NB4 (cell line): ENCODE results near the gene ZNF24.

Source experiments
- DNase-seq: peaks from one replicate; pipeline ENCODE4 v3.0.0; 2010; ENCODE audit warnings: low read depth
- H3K4me3 ChIP-seq: one replicate; pipeline ENCODE4 v1.5.1; 2011; ENCODE audit warnings: mild to moderate bottlenecking, low read depth, low read length, moderate library complexity
- CTCF ChIP-seq: IDR thresholded peaks from one replicate; pipeline ENCODE4 v1.5.1; 2012; ENCODE audit warnings: low read depth, low read length
- MAX ChIP-seq: IDR thresholded peaks from 2 replicates; pipeline ENCODE4 v1.6.1; 2011; ENCODE audit warnings: low read depth, low read length
- MYC ChIP-seq: IDR thresholded peaks from 2 replicates; pipeline ENCODE4 v1.6.1; 2011; ENCODE audit warnings: low read depth, low read length
- POLR2A ChIP-seq: IDR thresholded peaks from 2 replicates; pipeline ENCODE4 v1.6.1; 2011; ENCODE audit warnings: mild to moderate bottlenecking; ENCODE audit not compliant: insufficient read length; ENCODE audit errors: extremely low read depth

ZNF24 gene

GRCh38 chr18:35303610-35304009 is 40.6 kb downstream of the ZNF24 start:
- no peak for DNase-seq
- H3K4me3 ChIP-seq, result no peak overlapping the region
- TF ChIP-seq MAX, result no peak
- no peak for TF ChIP-seq POLR2A
- TF ChIP-seq MYC, result no peak
- TF ChIP-seq CTCF, result no peak

DNA sequence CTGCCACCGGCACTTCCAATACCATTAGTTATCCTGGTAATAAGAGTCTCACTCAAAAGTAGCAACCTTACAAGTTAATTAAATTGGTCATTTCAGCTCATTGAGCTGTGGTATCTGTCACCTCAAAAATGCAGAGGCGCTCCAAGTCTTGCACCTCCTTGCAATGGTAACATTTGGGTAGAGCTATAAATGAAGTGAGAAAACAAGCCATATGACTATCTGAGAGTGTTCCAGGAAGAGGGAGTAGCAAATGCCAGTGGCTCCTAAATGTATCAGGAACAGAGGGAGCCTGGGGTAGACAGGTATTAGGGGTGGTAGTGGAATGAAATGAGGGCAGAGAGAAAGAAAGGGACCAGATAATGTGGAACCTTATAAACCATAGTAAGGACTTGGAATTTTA is 48.2 kb downstream of the ZNF24 start:
- no peak for TF ChIP-seq MYC
- TF ChIP-seq MAX, result no peak
- no peak for TF ChIP-seq POLR2A
- TF ChIP-seq CTCF, result no peak
- no peak overlapping the region for H3K4me3 ChIP-seq
- no peak for DNase-seq

GRCh38 chr18:35291166-35291565 is 53.1 kb downstream of the ZNF24 start:
- H3K4me3 ChIP-seq, result peak overlapping the region; percentile 75
- DNase-seq, result no peak
- TF ChIP-seq MAX, result no peak
- no peak for TF ChIP-seq POLR2A
- no peak for TF ChIP-seq MYC
- no peak for TF ChIP-seq CTCF

DNA sequence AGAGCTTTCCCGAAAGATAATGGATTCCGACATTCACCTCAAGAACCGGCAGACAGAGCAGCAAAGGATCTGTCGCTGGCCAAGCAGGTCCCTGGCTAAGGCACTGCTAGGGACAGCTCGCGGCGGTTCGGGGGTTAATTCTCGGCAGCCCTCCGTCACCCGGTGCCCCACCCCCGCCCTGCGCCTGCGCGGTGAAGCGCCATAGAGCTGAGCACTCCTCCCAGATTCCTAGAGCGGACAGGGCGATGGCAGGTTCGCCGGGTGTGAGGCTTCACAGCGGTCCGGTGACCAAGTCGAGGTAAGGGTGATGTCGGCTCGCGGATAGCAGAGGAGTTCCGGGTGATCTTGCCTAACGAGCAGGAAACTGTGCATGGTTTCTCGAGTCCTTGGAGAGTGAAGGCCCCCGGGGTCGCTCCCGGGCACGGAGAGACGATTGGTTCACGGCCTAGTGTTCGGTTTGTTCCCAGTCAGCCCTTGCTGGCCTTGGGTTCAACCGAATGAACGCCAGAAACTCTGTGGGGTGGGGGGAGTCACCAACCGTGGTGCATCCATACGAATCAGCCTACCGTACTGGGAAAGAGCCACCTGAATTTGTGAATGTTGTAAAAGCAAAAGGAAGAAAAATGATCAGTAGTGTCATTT is 54.0 kb downstream of the ZNF24 start, which contains the start of gene ZSCAN30:
ZSCAN30 (minus strand) TSS at position 136 of the 642 bp plus-strand sequence. CDS start 25,877 bp downstream, outside the sequence.
- TF ChIP-seq POLR2A, result peak; percentile 48
- TF ChIP-seq MAX, result peak; percentile 52
- peak; percentile 47 for TF ChIP-seq MYC
- TF ChIP-seq CTCF, result no peak
- DNase-seq, result peak; percentile 95
- H3K4me3 ChIP-seq, result peak within 1 kb of the TSS; percentile 75

DNA sequence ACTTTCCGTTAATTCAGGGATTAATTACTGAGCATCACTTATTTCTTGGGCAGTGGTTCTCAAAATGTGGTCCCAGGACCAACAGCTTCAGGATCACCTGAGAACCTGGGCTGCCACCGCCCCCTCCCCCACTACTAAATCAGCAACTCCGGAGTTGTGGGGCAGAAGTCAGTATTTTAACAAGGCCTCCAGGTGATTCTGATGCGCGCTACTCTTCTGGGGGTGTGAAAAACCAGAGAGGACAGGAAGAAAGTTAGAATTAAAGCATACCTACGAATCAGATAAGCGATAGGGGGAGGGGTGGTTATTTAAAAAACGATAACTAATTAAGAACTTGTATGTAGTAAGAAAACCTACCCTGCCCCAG is 54.5 kb downstream of the ZNF24 start:
- DNase-seq, result no peak
- TF ChIP-seq POLR2A (no peak), MAX (no peak), MYC (no peak), CTCF (no peak)
- peak overlapping the region; percentile 75 for H3K4me3 ChIP-seq
